ENCODE measurements around the gene IL1RAPL1.
"Not testable (repeated sequence)": the region's sequence is repeated elsewhere in the genome, so short reads cannot be mapped to it uniquely, and the experiment has no call there.

Gene IL1RAPL1

GRCh38 chrX:29297171-29297800 lies 710.0 kb downstream of the IL1RAPL1 start:
- no peak for DNase-seq

GRCh38 chrX:29299684-29300083 lies 712.4 kb downstream of the IL1RAPL1 start:
- peak; percentile 70 for DNase-seq

DNA sequence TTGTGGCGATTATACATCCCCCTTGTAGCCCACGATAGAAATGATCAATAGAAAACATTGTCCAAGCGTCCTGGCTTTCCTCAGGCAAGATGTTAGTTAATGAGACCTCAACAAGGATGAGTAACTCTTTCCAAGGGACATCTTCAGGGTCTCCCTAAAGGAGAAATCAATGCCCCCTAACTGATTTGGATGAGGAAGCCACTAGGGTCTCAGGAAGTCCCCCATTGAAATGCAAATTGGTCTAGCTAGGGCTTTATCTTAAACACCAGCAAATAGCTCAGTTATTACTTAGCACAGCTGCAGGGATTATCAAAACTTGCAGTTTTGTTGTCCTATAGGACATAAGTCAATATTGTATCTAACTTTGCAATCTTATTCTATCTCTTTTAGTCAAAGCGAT lies 721.5 kb downstream of the IL1RAPL1 start:
- no peak for DNase-seq

- no peak for DNase-seq
Observed at GRCh38 chrX:29315931-29316330, 728.7 kb downstream of the IL1RAPL1 start.

DNA sequence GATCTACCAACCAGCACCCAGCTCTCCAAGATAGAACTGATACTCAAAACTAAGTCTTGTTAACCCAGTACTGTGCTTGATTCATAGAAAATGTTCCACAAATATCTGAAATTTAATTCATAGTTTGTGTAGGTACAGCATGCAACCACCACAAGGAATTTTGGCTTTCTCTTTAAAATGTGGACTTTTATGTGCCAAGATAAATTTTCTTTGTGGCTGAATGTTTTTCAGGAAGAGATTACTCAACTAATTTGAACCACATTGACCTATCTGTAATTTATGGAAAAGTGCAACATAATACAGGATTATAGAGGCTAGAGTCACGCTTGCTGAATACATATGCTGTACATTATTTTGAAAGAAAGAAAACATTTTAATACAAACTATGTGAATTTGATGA lies 730.8 kb downstream of the IL1RAPL1 start:
- DNase-seq = no peak

DNA sequence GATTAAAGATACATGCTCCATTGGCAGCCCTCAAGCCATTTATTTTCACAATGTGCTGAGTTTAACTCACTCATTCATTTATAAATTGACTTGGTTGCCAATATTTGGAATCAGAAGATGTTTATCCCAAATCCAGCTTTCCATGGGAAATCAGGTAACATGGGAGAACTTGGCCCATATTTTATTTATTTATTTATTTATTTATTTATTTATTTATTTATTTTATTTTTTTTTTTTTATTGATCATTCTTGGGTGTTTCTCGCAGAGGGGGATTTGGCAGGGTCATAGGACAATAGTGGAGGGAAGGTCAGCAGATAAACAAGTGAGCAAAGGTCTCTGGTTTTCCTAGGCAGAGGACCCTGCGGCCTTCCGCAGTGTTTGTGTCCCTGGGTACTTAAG lies 745.2 kb downstream of the IL1RAPL1 start:
- DNase-seq = not testable (repeated sequence)

- not testable (repeated sequence) for DNase-seq
Observed at GRCh38 chrX:29333091-29333490, 745.8 kb downstream of the IL1RAPL1 start.

DNA sequence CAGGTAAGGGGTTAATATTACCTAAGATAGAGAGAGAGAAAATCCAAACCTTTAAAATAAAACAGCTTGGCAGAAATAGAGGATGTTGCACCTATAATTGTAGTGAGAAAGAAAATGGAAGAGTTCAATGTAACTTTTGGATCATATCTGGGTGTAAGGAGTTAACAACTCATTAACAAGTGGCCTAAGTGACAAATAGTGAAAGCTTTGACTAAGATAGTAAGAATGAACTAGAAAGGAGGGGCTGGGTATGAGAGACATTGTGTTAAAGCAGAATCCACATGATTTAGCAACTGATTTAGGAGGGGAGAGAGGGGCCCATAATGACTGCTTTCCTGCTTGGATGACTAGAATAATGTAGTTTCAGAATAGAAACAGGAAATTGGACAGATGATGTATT lies 761.0 kb downstream of the IL1RAPL1 start:
- DNase-seq = no peak

- no peak for DNase-seq
Observed at GRCh38 chrX:29359276-29359675, 772.0 kb downstream of the IL1RAPL1 start.

DNA sequence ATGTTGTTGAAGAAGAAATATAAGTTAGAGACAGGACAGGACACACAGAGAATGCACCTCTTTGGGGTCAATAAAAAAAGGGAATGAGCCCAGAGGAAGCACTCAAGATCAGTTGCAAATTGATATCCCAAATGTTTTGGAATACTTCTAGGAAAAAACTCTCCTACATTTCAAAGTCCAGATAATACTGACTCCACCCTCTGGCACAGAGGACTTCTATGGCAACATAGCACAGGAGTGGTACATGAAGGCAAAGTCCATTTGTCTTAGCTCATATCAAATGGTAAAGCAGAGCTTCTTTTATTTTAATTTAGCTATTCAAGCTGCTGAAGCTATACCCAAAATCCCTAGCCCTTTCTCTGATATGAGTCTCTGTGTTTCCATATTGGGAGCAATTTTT lies 787.5 kb downstream of the IL1RAPL1 start:
- DNase-seq = not testable (repeated sequence)

DNA sequence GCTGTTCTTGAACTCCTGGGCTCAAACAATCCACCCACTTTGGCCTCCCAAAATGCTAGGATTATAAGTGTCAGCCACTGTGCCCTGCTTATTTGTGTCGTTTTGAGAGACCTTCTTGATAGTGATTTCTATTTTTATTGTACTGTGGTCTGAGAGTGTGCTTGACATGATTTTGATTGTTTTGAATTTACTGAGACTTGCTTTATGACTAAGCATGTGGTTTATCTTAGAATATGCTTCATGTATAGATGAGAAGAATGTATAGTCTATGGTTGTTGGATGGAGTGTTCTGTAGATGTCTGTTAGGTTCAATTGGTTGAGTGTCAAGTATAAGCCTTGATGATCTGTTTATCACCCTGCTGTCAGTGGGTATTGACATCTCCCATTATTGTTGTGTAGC lies 789.3 kb downstream of the IL1RAPL1 start:
- DNase-seq = no peak

GRCh38 chrX:29382811-29383210 lies 795.6 kb downstream of the IL1RAPL1 start:
- no peak for DNase-seq

DNA sequence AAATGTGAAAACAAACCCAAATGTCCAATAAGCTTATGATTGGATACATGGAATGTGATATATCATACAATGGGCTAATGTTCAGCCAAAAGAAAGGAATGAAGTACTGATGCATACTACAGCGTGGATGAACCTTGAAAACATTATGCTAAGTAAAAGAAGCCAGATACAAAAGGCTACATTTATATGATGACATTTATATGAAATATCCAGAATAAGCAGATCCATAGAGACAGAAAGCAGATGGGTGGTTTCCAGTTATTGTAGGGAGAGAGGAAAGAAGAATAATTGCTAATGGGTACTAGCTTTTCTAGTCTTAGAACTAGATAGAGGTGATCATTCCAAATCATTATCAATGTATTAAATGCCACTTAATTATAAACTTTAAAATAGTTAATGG lies 801.3 kb downstream of the IL1RAPL1 start:
- DNase-seq = no peak

DNA sequence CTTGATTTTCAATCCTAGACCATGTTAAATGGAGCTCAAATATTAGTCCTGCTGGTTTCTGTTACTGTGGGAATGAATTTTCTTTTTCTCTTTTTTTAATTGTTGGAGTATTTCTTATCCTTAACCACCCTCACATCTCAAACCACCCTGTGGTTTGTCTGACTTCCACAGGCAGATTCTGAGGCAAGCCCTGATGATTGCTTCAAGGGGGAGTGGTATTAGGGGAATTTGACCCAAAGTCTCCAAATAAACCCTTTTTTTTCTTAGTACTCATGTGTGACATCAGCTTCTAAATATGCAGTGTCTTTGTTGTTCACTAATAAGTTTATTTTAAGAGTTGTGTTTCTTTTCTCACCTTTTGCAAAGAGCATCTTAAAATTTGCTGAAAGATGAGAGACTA lies 810.3 kb downstream of the IL1RAPL1 start:
- no peak for DNase-seq

DNA sequence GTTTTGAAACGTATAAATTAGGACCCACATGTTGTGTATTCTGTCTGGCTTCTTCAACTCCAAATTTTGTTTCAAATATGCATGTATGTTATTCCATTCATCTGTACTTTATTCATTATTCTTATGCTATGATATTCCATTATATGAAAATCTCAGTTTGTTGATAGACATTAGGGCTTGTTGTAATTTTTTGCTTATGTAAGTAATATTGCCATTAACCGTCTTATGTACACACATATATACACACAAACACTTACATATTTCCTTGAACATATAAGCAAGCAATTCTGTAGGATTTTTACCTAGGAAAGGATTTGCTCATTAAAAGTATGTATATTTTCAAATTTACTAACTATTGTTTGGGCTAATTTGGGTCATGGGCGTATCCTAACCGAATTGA lies 820.1 kb downstream of the IL1RAPL1 start:
- DNase-seq = no peak

DNA sequence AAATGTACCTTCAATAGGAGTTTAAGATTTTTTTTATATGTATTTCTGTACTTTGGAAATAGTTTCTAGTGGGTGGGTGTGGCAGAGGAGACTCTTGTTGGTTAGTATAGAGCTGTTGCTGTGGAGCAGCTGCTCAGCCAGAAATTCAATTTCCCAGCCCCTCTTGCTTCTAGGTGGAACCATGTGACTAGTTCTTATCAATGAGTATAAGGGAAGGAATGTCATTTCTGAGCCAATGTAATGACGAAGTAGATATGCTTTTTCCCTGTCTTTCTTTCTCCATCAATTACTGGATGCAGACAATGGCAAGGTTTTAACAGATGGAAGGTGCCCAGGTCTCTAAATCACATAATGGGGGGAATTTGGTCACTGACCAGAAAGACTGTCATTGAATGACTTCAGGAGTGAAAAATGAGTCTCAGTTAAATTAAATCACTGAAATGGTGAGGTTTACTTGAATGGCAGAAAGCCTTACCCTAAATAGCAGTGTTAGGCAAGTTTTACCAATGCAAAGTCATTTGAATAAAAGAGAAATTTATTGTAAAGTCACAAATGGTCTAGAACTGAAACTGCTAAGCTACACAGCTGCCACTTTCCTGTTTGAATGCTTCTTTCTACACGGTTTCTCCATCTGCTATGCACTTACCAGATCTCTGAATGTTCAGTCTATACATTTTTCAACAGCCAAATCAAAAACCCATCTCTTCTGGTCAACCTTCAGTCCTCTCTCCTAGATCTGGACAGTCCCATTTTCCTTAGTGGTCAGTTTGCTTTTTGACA lies 832.7 kb downstream of the IL1RAPL1 start:
- DNase-seq = no peak

- DNase-seq = no peak
Observed at GRCh38 chrX:29422034-29422433, 834.8 kb downstream of the IL1RAPL1 start.

- no peak for DNase-seq
Observed at GRCh38 chrX:29431895-29432294, 844.6 kb downstream of the IL1RAPL1 start.

DNA sequence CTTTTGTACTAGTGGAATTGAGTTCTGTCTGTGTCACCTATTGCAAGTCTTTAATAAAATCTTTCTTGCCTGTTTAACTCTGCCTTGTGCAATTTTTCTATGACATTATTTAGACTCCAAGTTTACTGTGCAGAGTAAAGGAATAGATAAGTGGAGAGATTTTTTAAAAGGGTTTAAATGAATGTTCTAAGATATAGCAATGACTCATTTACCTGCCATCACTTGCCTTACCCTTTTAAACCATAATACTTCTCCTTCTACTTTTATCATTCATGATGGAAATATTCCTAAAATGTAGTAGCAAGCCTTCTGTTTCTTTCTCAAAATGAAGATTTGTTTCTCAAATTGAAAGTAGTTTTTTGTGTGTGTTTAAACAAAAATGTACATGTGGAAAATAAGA lies 845.3 kb downstream of the IL1RAPL1 start:
- no peak for DNase-seq

DNA sequence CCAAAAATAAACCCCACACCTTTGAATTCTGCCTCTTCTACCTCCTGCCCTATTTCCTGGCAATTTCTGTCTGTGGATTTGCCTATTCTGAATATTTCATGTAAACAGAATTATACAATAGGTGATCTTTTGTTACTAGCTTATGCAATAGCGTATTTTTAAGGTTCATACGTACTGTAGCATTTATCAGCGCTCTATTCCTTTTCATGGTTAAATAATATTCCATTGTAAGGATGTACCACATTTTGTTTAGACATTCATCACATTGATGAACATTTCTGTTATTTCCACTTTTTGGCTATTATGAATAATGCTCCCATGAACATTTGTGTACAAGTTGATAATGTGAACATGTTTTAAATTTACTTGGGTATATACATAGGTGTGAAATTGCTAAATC lies 847.7 kb downstream of the IL1RAPL1 start:
- no peak for DNase-seq

- no peak for DNase-seq
Observed at GRCh38 chrX:29435396-29435795, 848.1 kb downstream of the IL1RAPL1 start.

DNA sequence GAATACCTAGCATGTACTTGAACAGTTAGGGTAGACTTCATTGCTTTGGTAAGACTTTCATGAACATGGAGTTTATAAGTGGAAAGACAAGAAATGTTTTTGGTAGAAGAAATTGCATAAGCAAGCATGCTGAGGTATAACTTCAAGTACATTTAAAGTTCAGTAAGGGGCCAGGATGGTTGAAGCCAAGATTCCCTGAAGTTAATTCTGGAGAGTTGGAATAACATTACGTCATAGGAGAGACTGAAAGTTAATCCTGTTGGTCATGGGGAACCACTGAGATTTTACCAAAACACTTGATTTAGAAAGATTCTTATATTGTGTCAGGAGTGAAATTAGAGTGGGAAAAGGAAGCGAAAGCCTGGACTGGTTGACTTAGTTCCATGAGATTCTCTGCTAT lies 860.6 kb downstream of the IL1RAPL1 start:
- no peak for DNase-seq

DNA sequence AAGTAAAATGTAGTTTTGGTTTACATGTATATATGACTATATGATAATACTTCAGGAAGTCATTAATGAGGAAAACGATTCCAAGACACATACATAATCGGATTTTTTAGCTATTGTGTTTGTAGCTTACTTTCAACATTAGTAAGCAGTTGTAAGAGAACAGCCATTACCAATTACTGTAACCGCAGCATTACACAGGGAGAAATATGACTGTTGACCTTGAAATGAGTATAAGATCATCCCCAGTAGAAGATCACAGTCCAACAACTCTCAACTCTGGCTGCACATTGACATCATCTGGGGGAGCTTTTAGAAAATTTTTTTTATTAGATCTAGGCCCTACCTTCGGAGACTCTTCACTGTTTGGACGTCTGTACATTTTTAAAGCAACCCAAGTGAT lies 866.1 kb downstream of the IL1RAPL1 start:
- DNase-seq = no peak

DNA sequence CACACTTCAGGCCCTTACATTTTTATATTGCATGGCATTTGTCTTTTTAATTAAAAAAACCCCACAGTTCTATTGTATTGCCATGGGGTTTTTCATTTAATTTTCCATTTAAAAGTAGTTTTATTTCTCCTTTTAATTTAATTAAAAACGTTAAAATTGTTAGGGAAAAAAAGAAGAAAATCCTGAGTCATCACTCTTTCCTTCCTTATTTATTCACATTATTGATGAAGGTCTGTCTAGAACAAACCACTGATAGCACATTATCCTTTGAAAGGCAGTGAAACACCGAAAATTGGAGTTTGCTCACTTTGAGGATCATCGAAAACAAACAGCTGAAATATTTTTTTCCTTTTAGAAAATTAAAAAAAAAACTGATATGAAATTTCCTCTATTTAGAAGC lies 868.5 kb downstream of the IL1RAPL1 start:
- DNase-seq = no peak

DNA sequence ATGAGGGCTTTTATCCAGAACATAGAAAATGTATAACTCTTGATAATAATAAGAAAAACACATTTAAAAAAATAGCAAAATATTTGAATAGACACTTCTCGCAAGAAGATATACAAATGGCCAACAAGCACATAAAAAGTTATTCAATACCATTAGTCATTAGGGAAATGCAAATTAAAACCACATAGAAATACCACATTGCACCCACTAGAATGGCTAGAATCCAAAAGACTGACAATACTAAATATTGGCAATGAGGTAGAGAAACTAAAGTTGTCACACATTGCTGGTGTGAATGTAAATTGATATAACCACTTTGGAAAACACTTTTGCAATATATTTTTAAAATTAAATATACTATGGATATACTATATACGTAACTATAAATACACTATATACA lies 873.8 kb downstream of the IL1RAPL1 start:
- no peak for DNase-seq

All from NCI-H510A treated with DMSO at 0.1 percent for 48 hours (cell line).